Naive thymus-derived CD4-positive, alpha-beta T cell (primary cell): ENCODE results near the gene DLD. TPM values are rescaled to one million over a fixed set of nuclear protein-coding genes. Genes with fewer than 3 reads are reported as not detected.
"Not testable (repeated sequence)": the region's sequence is repeated elsewhere in the genome, so short reads cannot be mapped to it uniquely, and the experiment has no call there.

ENCODE experiments used
- ATAC-seq: fragments of 150-1000 bp; cut with Tn5 transposase; 2 replicates; pipeline ENCODE4 v1.10.0; 2021; ENCODE audit warnings: mild to moderate bottlenecking, moderate library complexity
- CTCF ChIA-PET: fragments of 350-600 bp; sonication (Branson Sonifier 250); formaldehyde crosslinking; loops from one replicate; lab custom pipeline; 2021; ENCODE audit warnings: antibody characterized with exemption; lab: Charles Lee
- POLR2A ChIA-PET: fragments of 350-600 bp; sonication (Branson Sonifier 250); formaldehyde crosslinking; loops from one replicate; lab custom pipeline; 2021; ENCODE audit warnings: antibody characterized with exemption, inconsistent platforms; lab: Charles Lee
- DNase-seq, 9 donors: peaks; one replicate each; pipeline versions ENCODE4 v3.0.0 to v3.0.0-alpha.2; 2020 to 2022; ENCODE audit warnings: mixed read lengths in 1 of 9
- H3K27ac ChIP-seq: one replicate; pipeline ENCODE4 v1.7.0; 2013; ENCODE audit warnings: mild to moderate bottlenecking, low read depth, low read length, moderate library complexity
- H3K27me3 ChIP-seq, 2 donors: one replicate each; pipeline ENCODE4 v1.7.0; 2013; ENCODE audit warnings: low read length in 2 of 2, mild to moderate bottlenecking in 2 of 2, moderate library complexity in 2 of 2; ENCODE audit not compliant: control insufficient read depth in 2 of 2, insufficient read depth in 2 of 2
- H3K36me3 ChIP-seq, 3 experiments: 1 replicate in 2 of 3; 2 replicates in 1 of 3; pipeline ENCODE4 v1.7.0; 2013; ENCODE audit warnings: low read length in 3 of 3, mild to moderate bottlenecking in 3 of 3, moderate library complexity in 1 of 3; ENCODE audit not compliant: insufficient read depth in 3 of 3, control insufficient read depth in 2 of 3
- H3K4me1 ChIP-seq, 2 donors: one replicate each; pipeline ENCODE4 v1.7.0; 2013; ENCODE audit warnings: low read length in 2 of 2, mild to moderate bottlenecking in 2 of 2, moderate library complexity in 1 of 2; ENCODE audit not compliant: control insufficient read depth in 2 of 2, insufficient read depth in 2 of 2
- H3K4me3 ChIP-seq: 2 replicates; pipeline ENCODE4 v1.7.0; 2013; ENCODE audit warnings: mild to moderate bottlenecking, low read length
- H3K9me3 ChIP-seq, 3 experiments: 1 replicate in 2 of 3; 2 replicates in 1 of 3; pipeline ENCODE4 v1.7.0; 2013; ENCODE audit warnings: low read length in 3 of 3; ENCODE audit not compliant: control insufficient read depth in 2 of 3
- H3K27ac Mint-ChIP-seq, 9 donors: one replicate each; pipeline ENCODE4 v1.8.0; 2020 to 2022; ENCODE audit warnings: mixed read lengths in 9 of 9, mild to moderate bottlenecking in 8 of 9, moderate library complexity in 5 of 9, inconsistent platforms in 2 of 9
- H3K27me3 Mint-ChIP-seq, 5 donors: one replicate each; pipeline ENCODE4 v1.8.0; 2021 to 2022; ENCODE audit warnings: mixed read lengths in 5 of 5, mild to moderate bottlenecking in 1 of 5
- H3K36me3 Mint-ChIP-seq, 5 donors: one replicate each; pipeline ENCODE4 v1.8.0; 2020 to 2022; ENCODE audit warnings: mixed read lengths in 5 of 5, mild to moderate bottlenecking in 3 of 5, inconsistent platforms in 1 of 5
- H3K4me1 Mint-ChIP-seq, 7 donors: one replicate each; pipeline ENCODE4 v1.8.0; 2020 to 2022; ENCODE audit warnings: mixed read lengths in 7 of 7, mild to moderate bottlenecking in 3 of 7, inconsistent platforms in 1 of 7
- H3K4me3 Mint-ChIP-seq, 10 donors: one replicate each; pipeline ENCODE4 v1.8.0; 2020 to 2022; ENCODE audit warnings: mild to moderate bottlenecking in 10 of 10, mixed read lengths in 10 of 10, moderate library complexity in 6 of 10, inconsistent platforms in 2 of 10
- H3K9me3 Mint-ChIP-seq, 11 donors: one replicate each; pipeline ENCODE4 v1.8.0; 2020 to 2022; ENCODE audit warnings: mixed read lengths in 11 of 11, mild to moderate bottlenecking in 4 of 11, inconsistent platforms in 1 of 11, moderate library complexity in 1 of 11
- intact Hi-C, 2 donors: fragments of 100-400 bp; cut with micrococcal nuclease; formaldehyde crosslinking; loops; one replicate each; pipeline ENCODE4 v1.15.1; 2023
- polyA plus RNA-seq, 2 donors: library from polyadenylated mRNA; unstranded; fragments of 300-500 nt; fragmentation: Illumina TruSeq; gene quantifications; one replicate each; pipeline ENCODE4 v1.2.3, GENCODE V29; 2021
- total RNA-seq, 6 experiments: library from RNA in 5 of 6; stranded (reverse) in 5 of 6; gene quantifications; 1 replicate in 5 of 6; 2 replicates in 1 of 6; pipeline ENCODE4 v1.2.3 and lab custom pipeline; 2021 to 2026

Gene DLD
- total and polyA plus RNA-seq, 7 experiments from 2014 or later = 44.5 to 72.4 (median 53.7) TPM

DNA sequence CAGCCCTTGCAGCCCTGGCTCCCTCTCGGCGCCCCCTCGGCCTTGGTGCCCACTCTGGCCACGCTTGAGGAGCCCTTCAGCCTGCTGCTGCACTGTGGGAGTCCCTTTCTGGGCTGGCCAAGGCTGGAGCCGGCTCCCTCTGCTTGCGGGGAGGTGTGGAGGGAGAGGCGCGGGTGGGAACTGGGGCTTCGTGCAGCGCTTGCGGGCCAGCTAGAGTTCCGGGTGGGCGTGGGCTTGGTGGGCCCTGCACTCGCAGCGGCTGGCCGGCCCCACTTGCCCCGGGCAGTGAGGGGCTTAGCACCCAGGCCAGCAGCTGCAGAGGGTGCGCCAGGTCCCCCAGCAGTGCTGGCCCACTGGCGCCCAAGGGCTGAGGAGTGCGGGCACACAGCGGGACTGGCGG, 3.2 kb upstream of the DLD start:
- not testable (repeated sequence) for H3K27ac ChIP-seq, H3K36me3 ChIP-seq
- POLR2A ChIA-PET = interaction anchor here (0.6 to 0.7 kb wide), 2 partner anchors 346 to 731 kb away, joined by 3 to 5 read pairs; no protein-coding TSS in a partner anchor

DNA sequence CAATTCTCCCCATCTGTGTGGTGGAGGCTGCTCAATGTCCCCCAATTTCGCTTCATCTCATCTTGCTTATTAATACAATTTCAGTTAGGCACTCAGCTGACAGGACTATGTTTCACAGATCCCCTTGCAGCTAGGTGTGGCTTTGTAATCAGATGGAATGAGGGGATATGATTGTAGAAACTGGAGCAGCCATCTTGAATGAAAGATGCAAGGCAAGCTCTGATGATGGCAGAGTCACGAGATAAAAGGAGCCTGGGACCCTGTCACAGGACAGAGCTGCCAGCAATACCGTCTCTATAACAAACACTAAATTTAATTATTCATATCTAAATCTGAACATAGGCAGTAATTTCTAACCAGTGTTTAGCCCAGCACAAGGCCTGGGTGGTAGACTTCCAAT, 991 bp upstream of the DLD start:
- Histone ChIP-seq H3K27me3 (no peaks in the 10 kb centered on the region), H3K9me3 (no peaks in the 10 kb centered on the region), H3K4me3 (no peak overlapping the region), H3K36me3 (peaks cover 0 to 11% (median 11%) of the 10 kb centered on the region in 3 experiments), H3K4me1 (peaks cover 5 to 35% of the 10 kb centered on the region in 2 donors), H3K27ac (peak overlapping the region; percentile 97)
- peak overlapping the region in 8 of 9 donors; percentile 94 to 100 (median 98) for H3K27ac Mint-ChIP-seq
- peaks cover 0 to 8% (median 6%) of the 10 kb centered on the region in 5 donors for H3K27me3 Mint-ChIP-seq
- CTCF ChIA-PET = interaction anchor here (0.6 to 1.9 kb wide), 4 partner anchors 10 to 708 kb away, joined by 3 to 7 read pairs (median 6); partner anchors contain the start of gene CBLL1
- H3K36me3 Mint-ChIP-seq = peaks cover 0 to 11% (median 7%) of the 10 kb centered on the region in 5 donors
- H3K9me3 Mint-ChIP-seq = peaks cover 0 to 6% (median 0%) of the 10 kb centered on the region in 11 donors
- intact Hi-C loops = loop anchor here (2.0 to 10.0 kb wide), 7 partner anchors 327 to 1778 kb away; partner anchors contain the start of genes COG5 (in 2 of the 2), DUS4L (in 2 of the 2), NAMPT (in 2 of the 2) and CCDC71L (in 1 of the 2)
- no peak for ATAC-seq
- peaks cover 11 to 44% (median 41%) of the 10 kb centered on the region in 7 donors for H3K4me1 Mint-ChIP-seq
- H3K4me3 Mint-ChIP-seq = peak overlapping the region in 8 of 10 donors; percentile 89 to 100 (median 97)
- DNase-seq = no peak
- POLR2A ChIA-PET = interaction anchor here (1.2 to 3.6 kb wide), 7 partner anchors 8 to 721 kb away, joined by 3 to 28 read pairs (median 5); partner anchors contain the start of genes CBLL1 and HBP1

More for the DNA sequence above, 3.2 kb upstream of the DLD start:
- DNase-seq, H3K9me3 Mint-ChIP-seq, ATAC-seq, intact Hi-C loops, H3K4me3 ChIP-seq, H3K27ac Mint-ChIP-seq, H3K9me3 ChIP-seq, H3K36me3 Mint-ChIP-seq, H3K27me3 ChIP-seq, H3K4me3 Mint-ChIP-seq: not testable (repeated sequence)
- H3K4me1 Mint-ChIP-seq = peaks cover 7 to 23% (median 19%) of the 10 kb centered on the region in 7 donors
- CTCF ChIA-PET = interaction anchor here (0.6 to 0.8 kb wide), 3 partner anchors 8 to 759 kb away, joined by 3 read pairs; no protein-coding TSS in a partner anchor
- peaks cover 5 to 15% of the 10 kb centered on the region in 2 donors for H3K4me1 ChIP-seq
- peaks cover 0 to 20% (median 11%) of the 10 kb centered on the region in 5 donors for H3K27me3 Mint-ChIP-seq

GRCh38 chr7:107890493-107890961, 456 bp upstream of the DLD start:
- H3K27me3 ChIP-seq = no peaks in the 10 kb centered on the region
- peak overlapping the region; percentile 89 to 100 (median 97) for H3K4me3 Mint-ChIP-seq
- H3K27ac Mint-ChIP-seq = peak overlapping the region; percentile 94 to 100 (median 98)
- CTCF ChIA-PET = interaction anchor here (1.1 to 1.9 kb wide), 3 partner anchors 11 to 147 kb away, joined by 6 to 7 read pairs (median 6); partner anchors contain the start of gene CBLL1
- H3K27me3 Mint-ChIP-seq = peaks cover 0 to 7% (median 4%) of the 10 kb centered on the region in 5 donors
- no peaks in the 10 kb centered on the region for H3K9me3 ChIP-seq
- peaks cover 15 to 50% (median 46%) of the 10 kb centered on the region in 7 donors for H3K4me1 Mint-ChIP-seq
- peak overlapping the region; percentile 97 for H3K27ac ChIP-seq
- ATAC-seq (peak; percentile 15), DNase-seq (peak in 1 of 9 donors; percentile 12)
- H3K36me3 ChIP-seq = peaks cover 2 to 16% (median 14%) of the 10 kb centered on the region in 3 experiments
- H3K4me3 ChIP-seq = peak overlapping the region; percentile 93
- H3K9me3 Mint-ChIP-seq = peaks cover 0 to 6% (median 0%) of the 10 kb centered on the region in 11 donors
- peaks cover 5 to 35% of the 10 kb centered on the region in 2 donors for H3K4me1 ChIP-seq
- POLR2A ChIA-PET = interaction anchor here (0.6 to 3.6 kb wide), 11 partner anchors 8 to 1155 kb away, joined by 3 to 28 read pairs (median 5); partner anchors contain the start of genes CBLL1, COG5, DNAJB9 and DUS4L
- intact Hi-C loops = loop anchor here (2.0 to 10.0 kb wide), 7 partner anchors 328 to 1778 kb away; partner anchors contain the start of genes COG5 (in 2 of the 2), DUS4L (in 2 of the 2), NAMPT (in 2 of the 2) and CCDC71L (in 1 of the 2)
- H3K36me3 Mint-ChIP-seq = peaks cover 0 to 16% (median 7%) of the 10 kb centered on the region in 5 donors

DNA sequence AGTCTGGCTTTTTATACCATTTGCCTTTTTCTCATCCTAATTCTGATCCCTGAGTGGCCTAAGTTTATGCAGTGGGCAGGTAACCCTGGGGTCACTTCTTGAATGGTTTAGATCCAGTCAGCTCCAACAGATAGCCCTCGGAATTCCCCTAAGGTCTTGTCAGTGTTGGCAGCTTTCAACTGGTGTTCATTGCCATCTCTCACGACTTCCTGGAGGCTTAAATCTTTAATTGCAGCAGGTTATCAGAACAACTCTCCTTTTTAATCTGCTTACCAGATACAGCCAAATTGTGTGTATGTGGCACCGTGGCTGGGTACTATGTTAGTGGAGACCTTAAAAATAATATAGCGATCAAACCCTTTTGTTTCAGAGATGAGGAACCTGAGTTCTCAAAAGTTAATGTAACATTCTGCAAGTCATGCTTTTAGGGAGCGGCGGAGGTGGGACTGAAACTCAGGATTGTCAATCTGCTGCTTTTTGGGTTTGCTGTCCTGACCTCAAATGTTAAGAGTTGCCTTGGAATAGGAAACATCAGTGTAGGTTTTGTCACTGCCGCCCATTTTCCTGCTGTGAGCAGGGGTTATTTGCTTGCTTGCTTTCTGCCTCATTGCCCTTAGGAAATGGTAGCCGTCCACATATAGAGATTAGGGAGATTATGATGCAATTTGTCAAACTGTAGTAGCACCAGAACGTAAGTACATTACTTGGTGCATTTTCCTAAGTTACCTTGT, 818 bp downstream of the DLD start:
- ATAC-seq (peak; percentile 21), DNase-seq (peak in 1 of 9 donors; percentile 49)
- peaks cover 24 to 62% (median 57%) of the 10 kb centered on the region in 7 donors for H3K4me1 Mint-ChIP-seq
- ChIA-PET CTCF (interaction anchor here (2.5 kb wide), 1 partner anchor 16 kb away, joined by 9 read pairs; no protein-coding TSS in a partner anchor), POLR2A (interaction anchor here (1.0 to 3.6 kb wide), 5 partner anchors 12 to 723 kb away, joined by 3 to 28 read pairs (median 5); partner anchors contain the start of genes CBLL1 and HBP1)
- Histone ChIP-seq H3K4me3 (peak overlapping the region; percentile 93), H3K27me3 (no peaks in the 10 kb centered on the region), H3K27ac (peak overlapping the region; percentile 97), H3K36me3 (peaks cover 3 to 24% (median 14%) of the 10 kb centered on the region in 3 experiments), H3K9me3 (no peaks in the 10 kb centered on the region), H3K4me1 (peaks cover 5 to 35% of the 10 kb centered on the region in 2 donors)
- peak overlapping the region; percentile 94 to 100 (median 98) for H3K27ac Mint-ChIP-seq
- intact Hi-C loops = loop anchor here (1.0 to 10.0 kb wide), 17 partner anchors 8 to 1780 kb away; partner anchors contain the start of genes COG5 (in 2 of the 2), DNAJB9 (in 2 of the 2), DUS4L (in 2 of the 2) and NAMPT (in 2 of the 2)
- H3K4me3 Mint-ChIP-seq = peak overlapping the region; percentile 89 to 100 (median 97)
- H3K27me3 Mint-ChIP-seq = no peaks in the 10 kb centered on the region
- peaks cover 0 to 6% (median 0%) of the 10 kb centered on the region in 11 donors for H3K9me3 Mint-ChIP-seq
- peaks cover 4 to 23% (median 14%) of the 10 kb centered on the region in 5 donors for H3K36me3 Mint-ChIP-seq

GRCh38 chr7:107892367-107892741, 1.4 kb downstream of the DLD start:
- peak overlapping the region; percentile 93 for H3K4me3 ChIP-seq
- intact Hi-C loops = loop anchor here (1.0 to 10.0 kb wide), 6 partner anchors 8 to 1780 kb away; partner anchors contain the start of genes CCDC71L (in 1 of the 2), COG5 (in 1 of the 2), DUS4L (in 1 of the 2) and PNPLA8 (in 1 of the 2)
- H3K9me3 ChIP-seq, H3K27me3 Mint-ChIP-seq, ATAC-seq, H3K27me3 ChIP-seq, DNase-seq, H3K9me3 Mint-ChIP-seq: not testable (repeated sequence)
- ChIA-PET CTCF (interaction anchor here (2.5 kb wide), 1 partner anchor 17 kb away, joined by 9 read pairs; no protein-coding TSS in a partner anchor), POLR2A (interaction anchor here (1.0 to 3.6 kb wide), 2 partner anchors 148 to 724 kb away, joined by 3 to 28 read pairs; partner anchors contain the start of genes CBLL1 and HBP1)
- H3K4me1 ChIP-seq = peaks cover 5 to 35% of the 10 kb centered on the region in 2 donors
- Mint-ChIP-seq H3K4me3 (peak overlapping the region; percentile 89 to 100 (median 97)), H3K36me3 (peaks cover 4 to 28% (median 15%) of the 10 kb centered on the region in 5 donors), H3K4me1 (peaks cover 28 to 68% (median 62%) of the 10 kb centered on the region in 7 donors), H3K27ac (peak overlapping the region; percentile 94 to 100 (median 98))
- H3K27ac ChIP-seq = peak overlapping the region; percentile 97
- H3K36me3 ChIP-seq = peaks cover 3 to 24% (median 14%) of the 10 kb centered on the region in 3 experiments
